Nasal cavity respiratory epithelium epithelial cell of viscerocranial mucosa (primary cell): ENCODE results near the gene CFAP44. TPM values are rescaled to one million over a fixed set of nuclear protein-coding genes. Genes with fewer than 3 reads are reported as not detected.

Experiments
- total RNA-seq: library from RNA; depleted of rRNA; stranded (reverse); fragments of >200 nt; gene quantifications from 2 replicates; pipeline ENCODE4 v1.2.3, GENCODE V29; 2014

The CFAP44 gene
- 1.0 and 5.5 TPM in 2 replicates for total RNA-seq

GRCh38 chr3:113441051-113441770, at the start of gene CFAP44:
TSS of gene CFAP44 (minus strand) at chr3:113441493. CDS start at chr3:113433664, 7,829 bp downstream.

Other genes with a start within 250 kb of the CFAP44 start
- gene BOC, start 229.9 kb downstream of the CFAP44 start, total RNA-seq = 0.34 and 1.1 TPM in 2 replicates
- gene SPICE1, start 73.7 kb upstream of the CFAP44 start, total RNA-seq = 6.2 and 16.4 TPM in 2 replicates
- 0.34 and 2.3 TPM in 2 replicates for gene SIDT1, start 91.1 kb upstream of the CFAP44 start, total RNA-seq